Measurements from ENCODE around the gene KRTAP9-3. TPM values are rescaled to one million over a fixed set of nuclear protein-coding genes. Genes with fewer than 3 reads are reported as not detected.
"Not testable (repeated sequence)": the region's sequence is repeated elsewhere in the genome, so short reads cannot be mapped to it uniquely, and the experiment has no call there.

The KRTAP9-3 gene
- total and polyA plus RNA-seq, 7 donors, result not detected

- no peaks in the 10 kb centered on the region for H3K9me3 ChIP-seq
Observed at GRCh38 chr17:41251261-41251660, 19.0 kb downstream of the KRTAP9-3 start.

GRCh38 chr17:41254861-41255260 is 22.6 kb downstream of the KRTAP9-3 start:
- WGBS, 3 donors, result 0 to 50% (median 42%) methylated on average over 1 of the region's 1 CpG
- DNase-seq, result no peak
- peaks cover 2 to 48% (median 11%) of the 10 kb centered on the region in 3 donors for H3K27me3 ChIP-seq (ENCODE audit: insufficient read depth in 3 of 3, low read length in 2 of 3)
- H3K4me1 ChIP-seq, result no peaks in the 10 kb centered on the region
- TF ChIP-seq, protein P1, sequence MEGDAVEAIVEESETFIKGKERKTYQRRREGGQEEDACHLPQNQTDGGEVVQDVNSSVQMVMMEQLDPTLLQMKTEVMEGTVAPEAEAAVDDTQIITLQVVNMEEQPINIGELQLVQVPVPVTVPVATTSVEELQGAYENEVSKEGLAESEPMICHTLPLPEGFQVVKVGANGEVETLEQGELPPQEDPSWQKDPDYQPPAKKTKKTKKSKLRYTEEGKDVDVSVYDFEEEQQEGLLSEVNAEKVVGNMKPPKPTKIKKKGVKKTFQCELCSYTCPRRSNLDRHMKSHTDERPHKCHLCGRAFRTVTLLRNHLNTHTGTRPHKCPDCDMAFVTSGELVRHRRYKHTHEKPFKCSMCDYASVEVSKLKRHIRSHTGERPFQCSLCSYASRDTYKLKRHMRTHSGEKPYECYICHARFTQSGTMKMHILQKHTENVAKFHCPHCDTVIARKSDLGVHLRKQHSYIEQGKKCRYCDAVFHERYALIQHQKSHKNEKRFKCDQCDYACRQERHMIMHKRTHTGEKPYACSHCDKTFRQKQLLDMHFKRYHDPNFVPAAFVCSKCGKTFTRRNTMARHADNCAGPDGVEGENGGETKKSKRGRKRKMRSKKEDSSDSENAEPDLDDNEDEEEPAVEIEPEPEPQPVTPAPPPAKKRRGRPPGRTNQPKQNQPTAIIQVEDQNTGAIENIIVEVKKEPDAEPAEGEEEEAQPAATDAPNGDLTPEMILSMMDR (IDR thresholded peaks at IDR 0.05), result no peak
- no peaks in the 10 kb centered on the region for H3K9me3 ChIP-seq
- no peaks in the 10 kb centered on the region for H3K36me3 ChIP-seq (ENCODE audit: insufficient read depth in 1 of 2, low read depth in 1 of 2)
- no peak for ATAC-seq
- H3K4me3 ChIP-seq, result no peak overlapping the region
- intact Hi-C loops (cut with DNase I), result no loop called here
- H3K27ac ChIP-seq, result no peak overlapping the region

More at GRCh38 chr17:41251261-41251660, 19.0 kb downstream of the KRTAP9-3 start:
- Histone ChIP-seq H3K4me1 (no peaks in the 10 kb centered on the region), H3K4me3 (no peak overlapping the region), H3K27ac (no peak overlapping the region), H3K27me3 (ENCODE audit: insufficient read depth in 3 of 3, low read length in 2 of 3) (peaks cover 2 to 31% (median 6%) of the 10 kb centered on the region in 3 donors), H3K36me3 (ENCODE audit: insufficient read depth in 1 of 2, low read depth in 1 of 2) (no peaks in the 10 kb centered on the region)
- TF ChIP-seq, protein P1 (IDR thresholded peaks at IDR 0.05), result no peak
- DNase-seq, result no peak
- intact Hi-C loops (cut with DNase I), result no loop called here
- 90 to 92% (median 91%) methylated on average over 1 of the region's 1 CpG for WGBS, 3 donors
- no peak for ATAC-seq

- H3K27ac ChIP-seq; DNase-seq; H3K9me3 ChIP-seq; H3K4me3 ChIP-seq; ATAC-seq; H3K36me3 ChIP-seq (ENCODE audit: insufficient read depth in 1 of 2, low read depth in 1 of 2); H3K4me1 ChIP-seq; intact Hi-C loops (cut with DNase I): not testable (repeated sequence)
- WGBS, 3 donors, result 47 to 54% (median 52%) methylated on average over 4 to 5 of the region's 5 CpGs
- peaks cover 2 to 54% (median 11%) of the 10 kb centered on the region in 3 donors for H3K27me3 ChIP-seq (ENCODE audit: insufficient read depth in 3 of 3, low read length in 2 of 3)
Observed at GRCh38 chr17:41255381-41256290, 23.4 kb downstream of the KRTAP9-3 start, which contains the start of gene KRTAP9-9. Gene KRTAP9-9 (plus strand): TSS chr17:41255384.

- TF ChIP-seq, protein P1 (IDR thresholded peaks at IDR 0.05), result no peak
- H3K4me1 ChIP-seq, result no peaks in the 10 kb centered on the region
- H3K4me3 ChIP-seq, result no peak overlapping the region
- H3K27me3 ChIP-seq (ENCODE audit: insufficient read depth in 3 of 3, low read length in 2 of 3), result peaks cover 2 to 51% (median 11%) of the 10 kb centered on the region in 3 donors
- H3K9me3 ChIP-seq, result no peaks in the 10 kb centered on the region
- ATAC-seq (no peak), DNase-seq (no peak)
- H3K36me3 ChIP-seq (ENCODE audit: insufficient read depth in 1 of 2, low read depth in 1 of 2), result no peaks in the 10 kb centered on the region
- 95 to 97% (median 97%) methylated on average over 1 of the region's 1 CpG for WGBS, 3 donors
- intact Hi-C loops (cut with DNase I), result no loop called here
- no peak overlapping the region for H3K27ac ChIP-seq
Observed at GRCh38 chr17:41256291-41256685, 24.0 kb downstream of the KRTAP9-3 start.

- Histone ChIP-seq H3K4me3 (no peak overlapping the region), H3K4me1 (no peaks in the 10 kb centered on the region), H3K9me3 (no peaks in the 10 kb centered on the region), H3K36me3 (ENCODE audit: insufficient read depth in 1 of 2, low read depth in 1 of 2) (no peaks in the 10 kb centered on the region), H3K27ac (no peak overlapping the region), H3K27me3 (ENCODE audit: insufficient read depth in 3 of 3, low read length in 2 of 3) (peaks cover 0 to 43% (median 7%) of the 10 kb centered on the region in 3 donors)
- TF ChIP-seq, protein P1 (IDR thresholded peaks at IDR 0.05), result no peak
- intact Hi-C loops (cut with DNase I), result no loop called here
- ATAC-seq (no peak), DNase-seq (no peak)
Observed at GRCh38 chr17:41258406-41258805, 26.2 kb downstream of the KRTAP9-3 start.
